NCI-H510A treated with DMSO at 0.1 percent for 48 hours (cell line): Measurements from ENCODE around the gene GPA33.
A peak's percentile ranks its signal among the peaks of the same experiment; 100 is the strongest.

ENCODE experiments used
- DNase-seq: peaks from one replicate; lab custom pipeline; 2025; lab: John Stamatoyannopoulos, UW

The GPA33 gene, protein sequence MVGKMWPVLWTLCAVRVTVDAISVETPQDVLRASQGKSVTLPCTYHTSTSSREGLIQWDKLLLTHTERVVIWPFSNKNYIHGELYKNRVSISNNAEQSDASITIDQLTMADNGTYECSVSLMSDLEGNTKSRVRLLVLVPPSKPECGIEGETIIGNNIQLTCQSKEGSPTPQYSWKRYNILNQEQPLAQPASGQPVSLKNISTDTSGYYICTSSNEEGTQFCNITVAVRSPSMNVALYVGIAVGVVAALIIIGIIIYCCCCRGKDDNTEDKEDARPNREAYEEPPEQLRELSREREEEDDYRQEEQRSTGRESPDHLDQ

DNA sequence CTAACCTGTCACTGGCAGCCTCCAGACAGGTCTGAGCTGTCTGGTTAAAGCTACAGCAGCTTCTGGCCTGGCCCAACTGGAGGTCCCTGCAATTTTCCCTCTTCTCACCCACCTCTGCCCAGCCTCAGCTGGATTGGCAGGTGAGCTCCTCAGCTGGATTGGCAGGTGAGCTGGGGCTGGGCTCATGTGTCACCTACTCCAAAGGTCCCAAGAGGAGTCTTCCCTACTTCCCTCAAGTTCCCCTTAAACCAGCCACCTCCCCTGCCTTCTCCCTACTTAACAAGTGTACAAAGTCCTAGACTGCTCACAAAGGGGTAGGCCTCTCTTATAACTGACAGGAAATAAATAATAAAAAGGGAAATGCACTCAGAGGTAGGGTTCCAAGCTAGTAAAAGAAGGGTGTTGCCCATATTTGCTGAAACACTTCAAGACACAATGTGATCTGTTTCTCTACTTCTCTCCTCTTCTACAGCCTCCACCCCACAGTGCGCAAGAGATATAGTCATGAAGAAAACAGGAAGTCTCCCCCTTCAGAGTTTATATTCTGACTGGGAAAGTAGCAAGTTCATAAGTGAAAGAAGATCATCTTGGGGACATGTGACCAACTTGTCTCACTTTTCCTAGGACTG lies at the start of gene GPA33:
GPA33 (minus strand) TSS at position 64 of the 629 bp plus-strand sequence. CDS start 90 bp downstream, outside the sequence.
- DNase-seq = peak; percentile 9

DNA sequence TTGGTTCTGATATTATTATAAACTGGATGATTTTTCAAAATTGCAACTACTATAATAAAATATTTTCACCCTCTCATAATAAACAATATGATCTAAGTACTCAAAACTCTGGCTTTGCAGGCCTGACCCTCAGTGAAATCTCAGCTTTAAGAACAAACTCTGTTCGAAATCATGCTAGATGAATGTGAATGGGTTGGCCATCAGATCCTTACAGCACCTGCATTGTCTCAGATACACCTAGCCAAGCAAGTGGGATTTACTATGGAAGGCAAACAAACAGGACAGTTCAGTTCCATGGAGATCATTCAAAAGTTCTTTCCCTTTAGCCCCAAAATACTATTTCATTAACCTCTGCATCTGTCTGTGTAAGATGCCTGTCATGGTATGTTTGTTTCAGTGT lies 48.5 kb upstream of the GPA33 start:
- no peak for DNase-seq

DNA sequence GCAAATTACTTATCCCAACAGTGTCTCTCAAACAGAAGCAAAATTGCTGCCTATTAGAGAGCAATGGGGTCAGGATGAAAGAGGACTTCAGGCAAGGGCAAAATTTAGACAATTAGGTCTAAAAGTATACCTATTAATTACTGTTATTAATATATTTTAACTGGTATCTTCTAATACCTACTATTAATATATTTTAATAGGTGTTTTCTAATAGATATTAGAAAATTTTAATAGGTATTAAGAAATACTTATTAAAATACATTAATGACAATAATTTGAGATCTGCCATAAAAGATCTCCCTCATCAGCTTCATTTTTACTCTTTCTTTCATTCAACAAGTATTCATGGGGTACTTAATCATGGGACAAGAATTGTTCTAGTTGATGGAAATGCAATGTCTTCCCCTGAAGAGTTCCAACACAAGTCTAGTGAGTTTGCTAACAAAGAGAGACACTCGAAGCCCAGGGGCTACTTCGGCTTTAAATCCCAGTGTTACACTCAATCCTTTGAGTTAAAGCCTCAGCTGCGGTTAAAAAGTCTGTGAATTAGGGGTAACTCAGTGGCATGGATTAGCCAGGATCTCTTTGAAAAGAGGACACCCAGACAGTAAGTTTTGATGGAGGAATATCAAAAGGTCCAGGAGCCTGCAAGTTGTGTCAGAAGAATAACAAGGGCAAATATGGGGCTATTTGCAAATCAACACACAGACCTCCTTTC lies 47.8 kb upstream of the GPA33 start:
- DNase-seq = no peak

- DNase-seq = no peak
These were observed 47.2 kb upstream of the GPA33 start for GRCh38 chr1:167137332-167137781.

GRCh38 chr1:167136806-167137205 lies 46.6 kb upstream of the GPA33 start:
- no peak for DNase-seq

DNA sequence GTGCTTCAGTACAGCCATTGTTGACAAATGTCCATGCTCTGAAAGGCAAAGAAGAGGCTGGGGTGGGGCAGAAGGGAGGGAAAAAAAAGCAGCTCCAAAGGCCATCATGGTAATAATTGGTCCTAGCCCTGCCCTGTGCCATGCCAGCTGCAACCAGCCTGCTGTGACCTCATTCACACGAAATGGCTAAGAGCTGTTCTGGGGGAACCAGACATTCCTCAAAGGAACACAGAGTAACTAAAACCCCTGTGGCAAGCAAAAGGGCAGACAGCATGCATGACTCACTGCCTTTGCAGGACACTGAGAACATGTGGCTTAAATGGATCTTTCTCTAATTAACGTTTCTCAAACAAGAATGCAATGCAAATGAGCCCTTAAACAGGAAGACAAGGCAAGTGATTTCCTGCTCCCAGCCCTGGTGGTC lies 46.0 kb upstream of the GPA33 start:
- peak; percentile 8 for DNase-seq

DNA sequence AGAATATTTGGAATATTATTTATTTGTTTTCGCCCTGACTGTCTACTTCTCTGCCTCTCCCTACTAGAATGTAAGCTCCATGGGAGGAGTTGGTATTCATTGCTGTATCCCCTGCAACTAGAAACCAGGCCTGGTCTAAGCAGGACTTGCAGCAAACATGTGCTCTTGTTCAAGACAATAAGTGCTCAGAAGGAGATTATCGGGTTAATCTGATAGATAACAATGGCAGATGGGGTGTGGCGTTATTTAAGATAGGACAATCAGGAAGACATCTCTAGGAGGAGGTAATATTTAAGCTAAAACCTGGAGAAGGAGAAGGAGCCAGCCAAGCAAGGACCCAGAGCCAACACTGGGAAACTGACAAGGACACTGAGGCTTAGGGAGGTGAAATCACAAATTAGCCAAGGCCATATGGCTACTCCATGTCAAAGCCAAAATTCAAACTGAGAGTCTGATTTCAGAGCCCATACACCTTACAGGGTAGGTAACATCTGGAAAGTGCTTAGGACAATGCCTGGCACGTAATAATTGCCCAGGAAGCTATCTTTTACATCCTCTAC lies 45.2 kb upstream of the GPA33 start:
- no peak for DNase-seq

GRCh38 chr1:167132301-167133010 lies 42.3 kb upstream of the GPA33 start:
- DNase-seq = no peak

GRCh38 chr1:167130829-167131510 lies 40.8 kb upstream of the GPA33 start:
- DNase-seq = no peak

- DNase-seq = no peak
These were observed 38.4 kb upstream of the GPA33 start for GRCh38 chr1:167128261-167129227.

- no peak for DNase-seq
These were observed 37.5 kb upstream of the GPA33 start for GRCh38 chr1:167127661-167128060.

DNA sequence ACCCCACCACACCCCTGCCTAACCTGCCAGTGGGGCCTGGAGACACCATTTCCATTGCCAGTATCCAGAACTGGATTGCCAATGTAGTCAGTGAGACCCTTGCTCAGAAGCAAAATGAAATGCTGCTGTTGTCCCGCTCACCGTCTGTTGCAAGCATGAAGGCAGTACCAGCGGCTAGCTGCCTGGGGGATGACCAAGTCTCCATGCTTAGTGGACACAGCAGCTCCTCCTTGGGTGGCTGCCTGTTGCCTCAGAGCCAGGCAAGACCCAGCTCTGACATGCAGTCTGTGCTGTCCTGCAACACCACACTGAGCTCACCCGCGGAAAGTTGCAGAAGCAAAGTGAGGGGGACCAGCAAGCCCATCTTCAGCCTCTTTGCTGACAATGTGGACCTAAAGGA lies 37.1 kb upstream of the GPA33 start:
- no peak for DNase-seq

- no peak for DNase-seq
These were observed 36.6 kb upstream of the GPA33 start for GRCh38 chr1:167126811-167127210.

DNA sequence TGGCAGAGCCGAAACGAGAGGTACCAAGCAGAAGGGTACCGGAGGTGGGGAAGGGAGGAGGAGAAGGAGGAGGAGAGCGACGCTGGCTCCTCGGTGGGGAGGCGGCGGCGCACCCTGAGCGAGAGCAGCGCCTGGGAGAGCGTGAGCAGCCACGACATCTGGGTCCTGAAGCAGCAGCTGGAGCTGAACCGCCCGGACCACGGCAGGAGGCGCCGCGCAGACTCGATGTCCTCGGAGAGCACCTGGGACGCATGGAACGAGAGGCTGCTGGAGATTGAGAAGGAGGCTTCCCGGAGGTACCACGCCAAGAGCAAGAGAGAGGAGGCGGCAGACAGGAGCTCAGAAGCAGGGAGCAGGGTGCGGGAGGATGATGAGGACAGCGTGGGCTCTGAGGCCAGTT lies 36.1 kb upstream of the GPA33 start:
- DNase-seq = no peak

DNA sequence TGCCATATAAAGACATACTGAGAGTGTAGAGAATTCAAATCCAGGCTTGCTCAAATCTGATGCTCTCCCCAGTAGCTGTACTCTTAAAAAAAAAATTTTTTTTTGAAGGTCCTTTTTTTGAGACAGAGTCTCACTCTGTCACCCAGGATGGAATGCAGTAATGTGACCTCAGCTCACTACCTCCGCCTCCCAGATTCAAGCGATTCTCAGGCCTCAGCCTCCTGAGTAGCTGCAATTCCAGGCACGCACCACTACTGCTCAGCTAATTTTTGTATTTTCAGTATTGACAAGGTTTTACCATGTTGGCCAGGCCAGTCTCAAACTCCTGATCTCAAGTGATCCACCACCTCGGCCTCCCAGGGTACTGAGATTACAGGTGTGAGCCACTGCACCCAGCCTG lies 32.4 kb upstream of the GPA33 start:
- no peak for DNase-seq

DNA sequence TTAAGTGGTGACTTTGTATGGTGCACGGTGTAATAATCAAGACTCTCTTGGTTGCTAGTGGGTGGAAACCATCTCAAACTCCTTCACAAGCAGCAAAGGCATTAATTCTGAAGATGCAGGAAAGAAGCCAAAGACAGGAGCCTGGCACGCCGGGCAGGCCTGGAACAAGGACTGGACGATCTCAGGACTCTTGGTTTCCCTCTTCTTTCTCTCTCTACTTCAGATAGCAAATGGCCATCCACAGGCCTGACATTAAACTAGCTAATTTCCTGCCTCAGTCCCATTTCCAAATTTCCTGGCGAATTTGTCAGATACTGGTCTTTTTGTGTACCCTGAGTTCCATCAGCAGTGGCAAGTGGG lies 31.9 kb upstream of the GPA33 start:
- peak; percentile 47 for DNase-seq

DNA sequence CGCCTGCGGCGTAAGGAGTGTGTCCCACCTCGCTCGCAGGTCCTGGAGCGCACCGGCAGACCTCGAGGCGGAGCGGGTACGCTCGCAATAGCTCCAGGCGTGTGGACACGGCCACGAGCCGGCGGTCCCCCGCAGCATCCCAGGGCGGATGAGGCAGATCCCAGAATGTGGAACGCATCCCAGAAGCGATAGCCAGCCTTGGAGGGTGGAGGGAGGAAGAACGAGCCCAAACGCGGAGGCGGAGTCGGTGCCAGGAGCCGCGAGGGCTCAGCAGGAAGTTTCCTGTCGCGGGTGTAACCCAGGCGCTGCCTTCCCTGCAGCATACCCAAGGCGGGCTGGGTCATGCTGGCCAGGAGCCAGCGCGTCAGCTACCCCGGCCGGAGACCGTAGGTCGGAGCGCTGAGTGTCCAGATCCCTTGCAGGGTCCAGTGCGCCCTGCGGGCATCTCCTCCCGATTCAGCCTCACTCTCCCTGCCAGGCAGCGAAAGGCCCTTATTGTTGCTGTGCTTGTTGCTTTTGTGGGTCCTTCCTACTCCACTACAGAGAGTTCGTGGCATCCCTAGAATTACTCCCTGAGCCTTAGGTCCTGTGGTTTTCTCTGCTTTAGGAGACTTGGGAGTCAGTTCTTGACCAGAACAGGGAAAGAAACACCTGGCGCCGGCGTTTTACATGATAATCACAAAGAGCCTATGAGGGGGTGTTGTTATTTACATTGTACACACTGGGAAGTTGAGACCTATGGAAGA lies 31.4 kb upstream of the GPA33 start:
- DNase-seq = peak; percentile 16

DNA sequence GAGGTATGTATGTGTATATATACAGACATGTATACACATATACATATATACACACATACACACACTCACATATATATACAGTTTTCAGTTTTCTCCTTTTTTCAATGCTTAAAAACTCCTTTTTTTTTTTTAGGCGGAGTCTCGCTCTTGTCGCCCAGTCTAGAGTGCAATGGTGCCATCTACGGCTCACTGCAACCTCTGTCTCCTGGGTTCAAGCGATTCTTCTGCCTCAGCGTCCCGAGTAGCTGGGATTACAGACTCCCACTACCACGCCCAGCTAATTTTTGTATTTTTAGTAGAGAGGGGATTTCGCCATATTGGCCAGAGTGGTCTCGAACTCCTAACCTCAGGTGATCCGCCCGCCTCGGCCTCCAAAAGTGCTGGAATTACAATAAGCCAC lies 30.7 kb upstream of the GPA33 start:
- no peak for DNase-seq

DNA sequence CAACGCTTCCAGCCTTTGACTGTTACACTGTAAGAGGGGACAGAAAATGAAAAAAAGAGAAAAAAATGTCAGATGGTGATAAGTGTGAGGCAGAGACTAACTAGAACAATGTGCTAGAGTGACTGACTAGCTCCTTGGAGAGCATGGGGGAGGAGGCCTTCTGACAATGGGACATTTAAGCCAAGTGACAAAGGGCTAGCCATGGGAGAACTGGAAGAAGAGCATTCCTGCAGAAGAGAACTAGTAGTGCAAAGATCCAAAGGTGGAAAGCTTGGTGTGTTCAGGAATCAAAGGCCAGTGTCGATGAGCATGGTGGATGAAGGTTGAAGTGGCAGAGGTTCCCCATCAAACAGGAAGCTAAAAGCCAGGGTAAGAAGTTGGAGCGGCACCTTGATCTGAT lies 29.5 kb upstream of the GPA33 start:
- DNase-seq = no peak

GRCh38 chr1:167118188-167118587 lies 28.0 kb upstream of the GPA33 start:
- no peak for DNase-seq
